Muscle of leg (tissue), 11 donors: ENCODE measurements around the gene CLMN. TPM values are rescaled to one million over a fixed set of nuclear protein-coding genes. Genes with fewer than 3 reads are reported as not detected.

Experiments
- DNase-seq: peaks from one replicate; pipeline ENCODE4 v3.0.0; 2013
- H3K27ac ChIP-seq: one replicate; pipeline ENCODE4 v1.5.1; 2013; ENCODE audit warnings: mild to moderate bottlenecking, low read length, control low read depth
- H3K27me3 ChIP-seq: one replicate; pipeline ENCODE4 v1.6.1; 2013; ENCODE audit warnings: low read length; ENCODE audit not compliant: control insufficient read depth, insufficient read depth
- H3K36me3 ChIP-seq: one replicate; pipeline ENCODE4 v1.6.1; 2013; ENCODE audit warnings: low read length; ENCODE audit not compliant: control insufficient read depth, insufficient read depth
- H3K4me1 ChIP-seq: one replicate; pipeline ENCODE4 v1.6.1; 2013; ENCODE audit warnings: low read length; ENCODE audit not compliant: control insufficient read depth, insufficient read depth
- H3K4me3 ChIP-seq: one replicate; pipeline ENCODE4 v1.5.1; 2013; ENCODE audit warnings: low read length, control low read depth
- H3K9me3 ChIP-seq: replicated peaks from 2 replicates; pipeline ENCODE4 v1.6.1; 2013; ENCODE audit warnings: low read depth, low read length; ENCODE audit not compliant: control insufficient read depth
- WGBS: methylation state at CpG from one replicate; pipeline ENCODE4 v1.1.5; 2013; ENCODE audit warnings: missing lambda C conversion rate; ENCODE audit not compliant: insufficient coverage; 5-methylcytosine and 5-hydroxymethylcytosine counted together
- polyA plus RNA-seq, 8 donors: library from polyadenylated mRNA; unstranded; fragments of 120-200 nt; gene quantifications; one replicate each; pipeline versions ENCODE4 v1.2.1 to v1.2.3, GENCODE V29; 2013; ENCODE audit warnings: inconsistent platforms in 1 of 8, low replicate concordance in 1 of 8; ENCODE audit not compliant: insufficient read length in 8 of 8, insufficient read depth in 1 of 8
- total RNA-seq: library from RNA; stranded (reverse); fragments of 120-200 nt; gene quantifications from one replicate; pipeline ENCODE4 v1.2.4, GENCODE V29; 2013

The CLMN gene
- total and polyA plus RNA-seq, 9 donors, result 2.1 to 4.0 (median 2.8) TPM

DNA sequence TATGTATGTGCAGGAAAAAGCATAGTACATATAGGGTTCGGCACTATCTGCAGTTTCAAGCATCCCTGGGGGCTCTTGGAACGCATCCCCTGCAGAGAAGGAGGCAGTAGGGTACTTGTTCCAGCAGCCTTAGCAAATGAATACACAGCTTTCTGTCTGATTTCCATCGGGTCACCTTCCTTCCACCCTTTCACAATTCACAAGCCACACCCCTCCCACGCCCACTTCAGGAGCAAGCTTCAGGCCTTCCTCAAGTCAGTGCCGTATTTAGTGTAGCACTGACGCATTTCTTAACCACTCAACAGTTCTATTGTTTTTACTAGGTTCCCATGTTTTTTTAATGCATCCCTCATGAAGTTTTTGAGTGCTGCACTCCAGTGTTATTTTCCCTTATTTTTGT is 64.2 kb downstream of the CLMN start:
- H3K36me3 ChIP-seq, result no peaks in the 10 kb centered on the region
- 25% methylated on average over 5 of the region's 6 CpGs for WGBS
- peaks cover 20% of the 10 kb centered on the region for H3K4me1 ChIP-seq
- H3K27me3 ChIP-seq, result peaks cover 2% of the 10 kb centered on the region
- H3K9me3 ChIP-seq, result no peaks in the 10 kb centered on the region
- peak; percentile 54 for DNase-seq
- no peak overlapping the region for H3K4me3 ChIP-seq
- H3K27ac ChIP-seq, result no peak overlapping the region

- no CpG with 5 or more reads among the region's 4 CpGs for WGBS
- H3K27me3 ChIP-seq, result peaks cover 2% of the 10 kb centered on the region
- H3K4me3 ChIP-seq, result no peak overlapping the region
- H3K9me3 ChIP-seq, result no peaks in the 10 kb centered on the region
- no peaks in the 10 kb centered on the region for H3K36me3 ChIP-seq
- H3K27ac ChIP-seq, result no peak overlapping the region
- peaks cover 20% of the 10 kb centered on the region for H3K4me1 ChIP-seq
- DNase-seq, result no peak
These were observed 64.7 kb downstream of the CLMN start for GRCh38 chr14:95255013-95255412.

DNA sequence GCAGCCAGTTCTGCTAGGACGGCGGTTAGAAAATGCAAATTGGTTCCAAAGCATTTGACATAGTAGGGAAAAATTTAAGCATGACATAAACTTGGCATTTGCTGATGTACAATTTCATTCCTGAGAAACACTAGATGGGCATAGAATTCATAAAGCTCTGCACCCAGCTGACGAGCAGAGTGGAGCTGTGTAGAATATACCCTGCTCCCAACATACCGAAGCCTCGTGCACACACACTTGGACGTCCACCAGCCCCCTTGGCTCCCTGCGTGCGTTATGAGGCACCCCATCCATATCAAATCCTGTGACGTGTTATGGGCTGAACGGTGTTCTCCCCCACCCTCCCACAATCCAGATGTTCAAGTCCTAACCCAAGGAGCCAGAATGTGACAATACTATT is 65.4 kb downstream of the CLMN start:
- Histone ChIP-seq H3K27ac (no peak overlapping the region), H3K4me1 (peaks cover 13% of the 10 kb centered on the region), H3K36me3 (no peaks in the 10 kb centered on the region), H3K4me3 (no peak overlapping the region), H3K27me3 (peaks cover 2% of the 10 kb centered on the region), H3K9me3 (no peaks in the 10 kb centered on the region)
- WGBS, result 39% methylated on average over 6 of the region's 10 CpGs
- DNase-seq, result peak; percentile 72

GRCh38 chr14:95253039-95253630 is 66.6 kb downstream of the CLMN start:
- WGBS, result 84% methylated on average over 5 of the region's 6 CpGs
- Histone ChIP-seq H3K4me3 (no peak overlapping the region), H3K4me1 (peaks cover 9% of the 10 kb centered on the region), H3K36me3 (no peaks in the 10 kb centered on the region), H3K27me3 (peaks cover 2% of the 10 kb centered on the region), H3K27ac (no peak overlapping the region), H3K9me3 (no peaks in the 10 kb centered on the region)
- no peak for DNase-seq

- no peaks in the 10 kb centered on the region for H3K9me3 ChIP-seq
- no peak for DNase-seq
- peaks cover 9% of the 10 kb centered on the region for H3K4me1 ChIP-seq
- peaks cover 2% of the 10 kb centered on the region for H3K27me3 ChIP-seq
- H3K36me3 ChIP-seq, result no peaks in the 10 kb centered on the region
- 77% methylated on average over 1 of the region's 6 CpGs for WGBS
- H3K4me3 ChIP-seq, result no peak overlapping the region
- no peak overlapping the region for H3K27ac ChIP-seq
These were observed 67.5 kb downstream of the CLMN start for GRCh38 chr14:95252219-95252618.

GRCh38 chr14:95250936-95251335 is 68.8 kb downstream of the CLMN start:
- WGBS, result no CpG with 5 or more reads among the region's 7 CpGs
- no peaks in the 10 kb centered on the region for H3K36me3 ChIP-seq
- peaks cover 9% of the 10 kb centered on the region for H3K4me1 ChIP-seq
- H3K9me3 ChIP-seq, result no peaks in the 10 kb centered on the region
- peak; percentile 61 for DNase-seq
- no peak overlapping the region for H3K27ac ChIP-seq
- peaks cover 2% of the 10 kb centered on the region for H3K27me3 ChIP-seq
- no peak overlapping the region for H3K4me3 ChIP-seq

DNA sequence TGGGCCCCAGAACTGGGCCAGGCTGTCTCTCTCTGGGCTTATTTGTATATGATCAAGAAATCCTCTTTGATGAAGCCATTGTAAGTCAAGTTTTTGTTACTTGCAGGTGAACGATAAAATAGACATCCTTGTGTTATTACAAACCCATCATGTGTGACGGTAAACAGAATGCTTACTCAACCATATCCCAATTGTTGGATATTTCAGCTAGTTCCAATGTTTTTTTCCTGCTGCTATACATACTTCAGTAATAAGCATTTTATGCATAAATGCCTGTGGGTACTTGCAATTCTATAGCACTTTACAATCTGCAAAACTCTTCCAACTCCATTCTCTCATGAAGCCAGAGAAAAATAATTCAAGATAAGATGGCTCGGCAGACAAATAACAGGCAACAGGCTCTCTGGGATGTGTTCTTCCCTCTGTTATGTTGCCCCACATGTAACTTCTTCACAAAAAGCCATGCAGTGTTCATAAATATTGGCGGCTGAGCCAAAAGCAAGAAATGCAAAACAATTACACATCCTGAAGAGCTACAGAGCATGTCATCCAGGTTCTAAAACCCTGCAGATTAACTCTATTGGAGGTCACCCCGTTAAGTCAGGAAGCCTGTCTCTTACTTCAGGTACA is 69.5 kb downstream of the CLMN start:
- H3K9me3 ChIP-seq, result no peaks in the 10 kb centered on the region
- H3K27me3 ChIP-seq, result peaks cover 2% of the 10 kb centered on the region
- 22% methylated on average over 1 of the region's 5 CpGs for WGBS
- H3K4me1 ChIP-seq, result peaks cover 7% of the 10 kb centered on the region
- H3K27ac ChIP-seq, result no peak overlapping the region
- H3K36me3 ChIP-seq, result no peaks in the 10 kb centered on the region
- no peak overlapping the region for H3K4me3 ChIP-seq
- DNase-seq, result no peak

DNA sequence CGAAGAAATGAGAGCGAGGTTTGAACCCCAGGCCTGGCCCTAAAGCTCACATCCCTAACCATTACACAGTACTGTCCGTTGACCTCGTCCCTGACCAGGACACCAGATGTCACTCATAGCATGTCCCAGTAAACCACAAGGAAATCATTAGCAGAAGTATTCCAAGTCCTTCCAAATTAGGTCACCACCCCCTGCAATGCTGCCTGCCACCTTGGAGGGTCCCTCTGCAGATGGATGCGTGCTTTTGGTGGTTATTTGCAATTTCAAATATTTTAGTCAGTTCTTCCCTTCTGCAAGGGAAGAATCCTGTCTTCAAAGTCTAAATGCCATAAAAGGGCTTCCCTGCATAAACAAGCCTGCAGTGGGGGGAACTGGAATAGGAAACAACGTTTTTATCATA is 71.3 kb downstream of the CLMN start:
- 71% methylated on average over 4 of the region's 6 CpGs for WGBS
- Histone ChIP-seq H3K27ac (no peak overlapping the region), H3K36me3 (no peaks in the 10 kb centered on the region), H3K9me3 (no peaks in the 10 kb centered on the region), H3K27me3 (no peaks in the 10 kb centered on the region), H3K4me1 (peaks cover 3% of the 10 kb centered on the region), H3K4me3 (no peak overlapping the region)
- no peak for DNase-seq

GRCh38 chr14:95246870-95247269 is 72.8 kb downstream of the CLMN start:
- no peak overlapping the region for H3K27ac ChIP-seq
- no peak for DNase-seq
- no peaks in the 10 kb centered on the region for H3K9me3 ChIP-seq
- H3K4me3 ChIP-seq, result no peak overlapping the region
- H3K36me3 ChIP-seq, result no peaks in the 10 kb centered on the region
- peaks cover 3% of the 10 kb centered on the region for H3K4me1 ChIP-seq
- no peaks in the 10 kb centered on the region for H3K27me3 ChIP-seq

GRCh38 chr14:95245334-95245733 is 74.4 kb downstream of the CLMN start:
- Histone ChIP-seq H3K4me3 (no peak overlapping the region), H3K27me3 (no peaks in the 10 kb centered on the region), H3K9me3 (no peaks in the 10 kb centered on the region), H3K27ac (no peak overlapping the region), H3K36me3 (no peaks in the 10 kb centered on the region), H3K4me1 (no peaks in the 10 kb centered on the region)
- no peak for DNase-seq
- whole genome bisulfite sequencing, result 100% methylated on average over 2 of the region's 2 CpGs

GRCh38 chr14:95244587-95244986 is 75.1 kb downstream of the CLMN start:
- Histone ChIP-seq H3K4me1 (no peaks in the 10 kb centered on the region), H3K27ac (no peak overlapping the region), H3K36me3 (no peaks in the 10 kb centered on the region), H3K4me3 (no peak overlapping the region), H3K27me3 (no peaks in the 10 kb centered on the region), H3K9me3 (no peaks in the 10 kb centered on the region)
- DNase-seq, result no peak
- 100% methylated on average over 2 of the region's 3 CpGs for WGBS
